Vagina (tissue), 2 donors: ENCODE measurements around the gene B4GALT5.

Source experiments
- CTCF ChIP-seq, 3 experiments: fragments of 450-650 bp in 2 of 3; fragments of 200-600 bp in 1 of 3; sonication (generic) in 1 of 3; IDR thresholded peaks; one replicate each; pipeline ENCODE4 v1.5.1; 2017 to 2019; ENCODE audit warnings: antibody characterized with exemption in 3 of 3, mild to moderate bottlenecking in 2 of 3, moderate library complexity in 2 of 3
- POLR2A ChIP-seq, 2 donors: fragments of 450-650 bp; IDR thresholded peaks; one replicate each; pipeline ENCODE4 v1.6.1; 2017; ENCODE audit warnings: antibody characterized with exemption in 2 of 2, mild to moderate bottlenecking in 2 of 2, moderate library complexity in 2 of 2
- POLR2AphosphoS5 ChIP-seq, 2 donors: sonication (generic); formaldehyde crosslinking; IDR thresholded peaks; one replicate each; pipeline ENCODE4 v1.9.0; 2017; ENCODE audit warnings: antibody characterized with exemption in 2 of 2, mild to moderate bottlenecking in 2 of 2, low read depth in 1 of 2; ENCODE audit not compliant: insufficient read depth in 1 of 2

GRCh38 chr20:49712646-49712995, 1.1 kb downstream of the B4GALT5 start:
- no peak for TF ChIP-seq CTCF (IDR thresholded peaks at IDR 0.05)
- no peak for TF ChIP-seq POLR2A (IDR thresholded peaks at IDR 0.05)
- no peak for TF ChIP-seq POLR2AphosphoS5 (IDR thresholded peaks at IDR 0.05; ENCODE audit: insufficient read depth in 1 of 2, low read depth in 1 of 2)
